MCF 10A (cell line): ENCODE measurements around the gene MLYCD. TPM values are rescaled to one million over a fixed set of nuclear protein-coding genes. Genes with fewer than 3 reads are reported as not detected.

Experiments
- BruUV-seq: library from RNA; stranded (reverse); fragments of 400-500 nt; replicated peaks from 2 replicates; lab custom pipeline; 2021; lab: Mats Ljungman, UMichigan
- CTCF ChIA-PET: fragments of 300-600 bp; sonication (Branson Sonifier 250); formaldehyde crosslinking; extraction: SDS; loops from one replicate; lab custom pipeline; 2021; ENCODE audit warnings: antibody characterized with exemption, inconsistent platforms; lab: Yijun Ruan, JAX
- POLR2A ChIA-PET: fragments of 300-600, 350-650 bp; sonication (Branson Sonifier 250); formaldehyde crosslinking; extraction: SDS; loops from one replicate; lab custom pipeline; 2020; ENCODE audit warnings: antibody characterized with exemption, inconsistent platforms; lab: Yijun Ruan, JAX
- DNase-seq: peaks from one replicate; pipeline ENCODE4 v3.0.0-alpha.2; 2018; ENCODE audit not compliant: unreplicated experiment
- H3K27ac Mint-ChIP-seq: one replicate; pipeline ENCODE4 v1.8.0; 2022; ENCODE audit warnings: mild to moderate bottlenecking, low read depth, mixed read lengths; ENCODE audit not compliant: unreplicated experiment
- H3K27me3 Mint-ChIP-seq: one replicate; pipeline ENCODE4 v1.8.0; 2022; ENCODE audit warnings: mixed read lengths; ENCODE audit not compliant: insufficient read depth, unreplicated experiment
- H3K36me3 Mint-ChIP-seq: one replicate; pipeline ENCODE4 v1.8.0; 2022; ENCODE audit warnings: mild to moderate bottlenecking, moderate library complexity, mixed read lengths; ENCODE audit not compliant: insufficient read depth, unreplicated experiment
- H3K4me1 Mint-ChIP-seq: one replicate; pipeline ENCODE4 v1.8.0; 2022; ENCODE audit warnings: mixed read lengths; ENCODE audit not compliant: insufficient read depth, unreplicated experiment
- H3K4me3 Mint-ChIP-seq: one replicate; pipeline ENCODE4 v1.8.0; 2022; ENCODE audit warnings: mild to moderate bottlenecking, moderate library complexity, mixed read lengths; ENCODE audit not compliant: unreplicated experiment
- H3K9me3 Mint-ChIP-seq: one replicate; pipeline ENCODE4 v1.8.0; 2022; ENCODE audit warnings: mixed read lengths; ENCODE audit not compliant: unreplicated experiment
- CTCF ChIP-seq: fragments of 200-600 bp; IDR thresholded peaks from one replicate; pipeline ENCODE4 v1.8.0; 2022; ENCODE audit warnings: antibody characterized with exemption, mild to moderate bottlenecking; ENCODE audit not compliant: unreplicated experiment
- intact Hi-C: fragments of 100-400 bp; cut with micrococcal nuclease; formaldehyde crosslinking; loops from 2 replicates; pipeline ENCODE4 v1.14.1; 2022
- total RNA-seq: library from RNA; stranded (reverse); gene quantifications from 2 replicates; pipeline ENCODE4 v1.2.3, GENCODE V29; 2022

The MLYCD gene
- total RNA-seq, 1 experiment from 2014 or later = 2.5 TPM

- ChIA-PET POLR2A (interaction anchor here (0.6 to 5.2 kb wide), 2 partner anchors 23 to 83 kb away, joined by 3 to 58 read pairs; partner anchors contain the start of gene OSGIN1), CTCF (interaction anchor here (1.1 to 5.3 kb wide), 4 partner anchors 8 to 136 kb away, joined by 4 to 71 read pairs (median 6); partner anchors contain the start of gene OSGIN1)
- intact Hi-C loops = no loop called here
- peaks cover 11% of the 10 kb centered on the region for H3K27me3 Mint-ChIP-seq
- H3K36me3 Mint-ChIP-seq = peaks cover 17% of the 10 kb centered on the region
- H3K4me1 Mint-ChIP-seq = peaks cover 5% of the 10 kb centered on the region
- no peak overlapping the region for H3K4me3 Mint-ChIP-seq
- no peaks in the 10 kb centered on the region for H3K9me3 Mint-ChIP-seq
- no TSS peak for BruUV-seq
- no peak for TF ChIP-seq CTCF
- H3K27ac Mint-ChIP-seq = no peak overlapping the region
- no peak for DNase-seq
Measured at GRCh38 chr16:83929811-83930555, 31.1 kb downstream of the MLYCD start.

- CTCF ChIA-PET = interaction anchor here (5.3 kb wide), 1 partner anchor 25 kb away, joined by 71 read pairs; the partner anchor contains the start of gene OSGIN1
- intact Hi-C loops = no loop called here
- H3K27ac Mint-ChIP-seq = no peak overlapping the region
- H3K9me3 Mint-ChIP-seq = no peaks in the 10 kb centered on the region
- peaks cover 17% of the 10 kb centered on the region for H3K36me3 Mint-ChIP-seq
- POLR2A ChIA-PET = no interaction called here
- no TSS peak for BruUV-seq
- no peak for TF ChIP-seq CTCF
- peaks cover 5% of the 10 kb centered on the region for H3K4me1 Mint-ChIP-seq
- DNase-seq = no peak
- no peak overlapping the region for H3K4me3 Mint-ChIP-seq
- H3K27me3 Mint-ChIP-seq = peaks cover 16% of the 10 kb centered on the region
Measured at GRCh38 chr16:83930730-83931500, 32.0 kb downstream of the MLYCD start.

- ChIA-PET CTCF (interaction anchor here (1.3 kb wide), 1 partner anchor 22 kb away, joined by 3 read pairs; no protein-coding TSS in a partner anchor), POLR2A (no interaction called here)
- Mint-ChIP-seq H3K27ac (no peak overlapping the region), H3K4me3 (no peak overlapping the region), H3K27me3 (peaks cover 16% of the 10 kb centered on the region), H3K4me1 (peaks cover 2% of the 10 kb centered on the region), H3K9me3 (no peaks in the 10 kb centered on the region), H3K36me3 (peaks cover 13% of the 10 kb centered on the region)
- DNase-seq = no peak
- intact Hi-C loops = no loop called here
- TF ChIP-seq CTCF = no peak
- no TSS peak for BruUV-seq
Measured at GRCh38 chr16:83931556-83931955, 32.6 kb downstream of the MLYCD start.

GRCh38 chr16:83932304-83932703 lies 33.4 kb downstream of the MLYCD start:
- DNase-seq = no peak
- ChIA-PET POLR2A (interaction anchor here (0.6 kb wide), 1 partner anchor 103 kb away, joined by 3 read pairs; no protein-coding TSS in a partner anchor), CTCF (interaction anchor here (0.6 to 1.3 kb wide), 3 partner anchors 21 to 119 kb away, joined by 3 to 4 read pairs (median 3); no protein-coding TSS in a partner anchor)
- peaks cover 16% of the 10 kb centered on the region for H3K27me3 Mint-ChIP-seq
- H3K36me3 Mint-ChIP-seq = peaks cover 6% of the 10 kb centered on the region
- no TSS peak for BruUV-seq
- intact Hi-C loops = no loop called here
- no peaks in the 10 kb centered on the region for H3K9me3 Mint-ChIP-seq
- H3K4me3 Mint-ChIP-seq = no peak overlapping the region
- H3K27ac Mint-ChIP-seq = no peak overlapping the region
- no peak for TF ChIP-seq CTCF
- H3K4me1 Mint-ChIP-seq = no peaks in the 10 kb centered on the region
